ENCODE measurements around the gene FAM107B. TPM values are rescaled to one million over a fixed set of nuclear protein-coding genes. Genes with fewer than 3 reads are reported as not detected.
"Not testable (repeated sequence)": the region's sequence is repeated elsewhere in the genome, so short reads cannot be mapped to it uniquely, and the experiment has no call there.

FAM107B gene
- total RNA-seq, 1 experiment from 2014 or later = 61.6 TPM

GRCh38 chr10:14821635-14822375 lies 47.1 kb upstream of the FAM107B start:
- Histone ChIP-seq H3K27ac (ENCODE audit: low read depth, low read length, poor library complexity, severe bottlenecking) (no peak overlapping the region), H3K27me3 (replicated peaks; ENCODE audit: insufficient read depth, low read depth, low read length, poor library complexity) (no peaks in the 10 kb centered on the region), H3K4me3 (ENCODE audit: low read depth, low read length, poor library complexity, severe bottlenecking) (no peak overlapping the region), H3K4me1 (ENCODE audit: insufficient read depth, low read length, poor library complexity, severe bottlenecking) (no peaks in the 10 kb centered on the region), H3K9me3 (ENCODE audit: low read depth, low read length, poor library complexity, severe bottlenecking) (no peaks in the 10 kb centered on the region), H3K36me3 (ENCODE audit: insufficient read depth, low read length, poor library complexity, severe bottlenecking) (no peaks in the 10 kb centered on the region)
- no peak for DNase-seq (ENCODE audit: low spot score)
- intact Hi-C loops (cut with micrococcal nuclease; ENCODE audit: unreplicated experiment) = loop anchor here (2.0 kb wide), 1 partner anchor 323 kb away; no protein-coding TSS in a partner anchor
- ChIA-PET POLR2A (ENCODE audit: low non-redundant PET) (no interaction called here), CTCF (no interaction called here)
- no peak for TF ChIP-seq EZH2 (IDR thresholded peaks at IDR 0.05; ENCODE audit: borderline replicate concordance, low read depth, low read length, poor library complexity, severe bottlenecking)
- no TSS peak for BruUV-seq (replicated peaks)

GRCh38 chr10:14820775-14821154 lies 46.1 kb upstream of the FAM107B start:
- POLR2A ChIA-PET (ENCODE audit: low non-redundant PET) = no interaction called here
- BruUV-seq (replicated peaks) = no TSS peak
- intact Hi-C loops (cut with micrococcal nuclease; ENCODE audit: unreplicated experiment) = no loop called here

GRCh38 chr10:14820010-14820774 lies 45.5 kb upstream of the FAM107B start:
- TF ChIP-seq CTCF (conservative IDR thresholded peaks at IDR 0.05; ENCODE audit: low read depth, low read length) (no peak), EZH2 (IDR thresholded peaks at IDR 0.05; ENCODE audit: borderline replicate concordance, low read depth, low read length, poor library complexity, severe bottlenecking) (no peak)
- no peaks in the 10 kb centered on the region for H3K27me3 ChIP-seq (replicated peaks; ENCODE audit: insufficient read depth, low read depth, low read length, poor library complexity)
- H3K4me3 ChIP-seq (ENCODE audit: low read depth, low read length, poor library complexity, severe bottlenecking) = no peak overlapping the region
- no peaks in the 10 kb centered on the region for H3K9me3 ChIP-seq (ENCODE audit: low read depth, low read length, poor library complexity, severe bottlenecking)
- H3K4me1 ChIP-seq (ENCODE audit: insufficient read depth, low read length, poor library complexity, severe bottlenecking) = no peaks in the 10 kb centered on the region
- POLR2A ChIA-PET (ENCODE audit: low non-redundant PET) = no interaction called here
- BruUV-seq (replicated peaks) = no TSS peak
- CTCF ChIA-PET = no interaction called here
- no peak overlapping the region for H3K27ac ChIP-seq (ENCODE audit: low read depth, low read length, poor library complexity, severe bottlenecking)
- no peaks in the 10 kb centered on the region for H3K36me3 ChIP-seq (ENCODE audit: insufficient read depth, low read length, poor library complexity, severe bottlenecking)
- no peak for DNase-seq (ENCODE audit: low spot score)
- intact Hi-C loops (cut with micrococcal nuclease; ENCODE audit: unreplicated experiment) = no loop called here

More at GRCh38 chr10:14820775-14821154, 46.1 kb upstream of the FAM107B start:
- H3K27ac ChIP-seq (ENCODE audit: low read depth, low read length, poor library complexity, severe bottlenecking) = no peak overlapping the region
- no peaks in the 10 kb centered on the region for H3K27me3 ChIP-seq (replicated peaks; ENCODE audit: insufficient read depth, low read depth, low read length, poor library complexity)
- no peaks in the 10 kb centered on the region for H3K36me3 ChIP-seq (ENCODE audit: insufficient read depth, low read length, poor library complexity, severe bottlenecking)
- CTCF ChIA-PET = no interaction called here
- no peaks in the 10 kb centered on the region for H3K9me3 ChIP-seq (ENCODE audit: low read depth, low read length, poor library complexity, severe bottlenecking)
- no peak overlapping the region for H3K4me3 ChIP-seq (ENCODE audit: low read depth, low read length, poor library complexity, severe bottlenecking)
- TF ChIP-seq CTCF (conservative IDR thresholded peaks at IDR 0.05; ENCODE audit: low read depth, low read length) = no peak
- TF ChIP-seq EZH2 (IDR thresholded peaks at IDR 0.05; ENCODE audit: borderline replicate concordance, low read depth, low read length, poor library complexity, severe bottlenecking) = no peak
- no peak for DNase-seq (ENCODE audit: low spot score)
- H3K4me1 ChIP-seq (ENCODE audit: insufficient read depth, low read length, poor library complexity, severe bottlenecking) = no peaks in the 10 kb centered on the region

GRCh38 chr10:14816717-14817116 lies 42.0 kb upstream of the FAM107B start:
- H3K9me3 ChIP-seq (ENCODE audit: low read depth, low read length, poor library complexity, severe bottlenecking); H3K27ac ChIP-seq (ENCODE audit: low read depth, low read length, poor library complexity, severe bottlenecking); DNase-seq (ENCODE audit: low spot score); H3K36me3 ChIP-seq (ENCODE audit: insufficient read depth, low read length, poor library complexity, severe bottlenecking); H3K4me3 ChIP-seq (ENCODE audit: low read depth, low read length, poor library complexity, severe bottlenecking); BruUV-seq (replicated peaks); intact Hi-C loops (cut with micrococcal nuclease; ENCODE audit: unreplicated experiment); POLR2A ChIA-PET (ENCODE audit: low non-redundant PET); H3K27me3 ChIP-seq (replicated peaks; ENCODE audit: insufficient read depth, low read depth, low read length, poor library complexity); CTCF ChIA-PET; H3K4me1 ChIP-seq (ENCODE audit: insufficient read depth, low read length, poor library complexity, severe bottlenecking): not testable (repeated sequence)
